DMS114 treated with DMSO at 0.1 percent for 48 hours (cell line): ENCODE data around the gene CROCC2.

Experiments used
- DNase-seq: peaks from one replicate; lab custom pipeline; 2025; ENCODE audit not compliant: unreplicated experiment; lab: John Stamatoyannopoulos, UW

CROCC2 gene

DNA sequence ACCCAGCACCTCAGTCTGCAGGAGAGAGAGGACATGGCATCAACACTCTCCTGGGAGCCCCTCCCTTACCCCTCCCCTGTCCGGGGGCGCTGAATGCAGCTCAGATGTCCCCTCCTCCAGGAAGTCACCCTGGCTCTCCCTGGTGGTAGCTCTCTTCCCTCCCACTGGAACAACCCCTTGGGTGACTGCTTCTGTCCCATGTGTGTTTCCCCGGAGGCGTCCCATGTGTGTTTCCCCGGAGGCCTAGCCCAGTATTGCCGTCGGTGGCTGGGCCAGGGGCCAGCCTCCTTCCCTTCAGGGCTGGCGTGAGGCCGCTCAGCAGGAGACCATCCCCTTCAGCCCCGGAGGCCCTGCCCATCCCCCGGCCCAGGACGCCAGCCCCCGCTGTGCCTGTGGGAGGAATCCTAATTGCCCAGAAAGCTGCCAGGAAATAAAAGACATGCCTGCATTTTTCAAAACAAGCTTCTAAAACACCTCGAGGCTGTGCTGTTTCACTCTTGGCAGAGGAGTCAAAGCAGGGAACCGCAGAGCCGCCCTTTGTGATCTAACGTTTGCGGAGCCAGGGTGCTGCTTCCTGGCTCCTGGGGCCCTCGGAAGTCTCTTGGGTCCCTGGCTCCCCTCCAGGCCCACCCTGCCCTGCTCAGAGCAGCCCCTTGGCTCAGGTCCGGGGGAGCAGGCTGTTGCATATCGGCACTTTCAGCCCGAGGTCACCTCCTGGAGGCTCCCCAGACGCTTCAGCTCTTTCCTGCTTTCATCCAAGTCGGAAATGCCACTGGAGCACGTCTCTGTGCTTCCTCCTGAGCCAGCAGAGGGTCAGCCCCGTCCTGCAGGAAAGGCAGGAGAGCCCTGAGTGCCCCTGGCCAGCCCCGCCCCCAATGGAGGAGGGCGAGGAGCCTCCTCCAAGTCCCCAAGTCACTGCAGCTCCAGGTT is 103.7 kb downstream of the CROCC2 start:
- no peak for DNase-seq

DNA sequence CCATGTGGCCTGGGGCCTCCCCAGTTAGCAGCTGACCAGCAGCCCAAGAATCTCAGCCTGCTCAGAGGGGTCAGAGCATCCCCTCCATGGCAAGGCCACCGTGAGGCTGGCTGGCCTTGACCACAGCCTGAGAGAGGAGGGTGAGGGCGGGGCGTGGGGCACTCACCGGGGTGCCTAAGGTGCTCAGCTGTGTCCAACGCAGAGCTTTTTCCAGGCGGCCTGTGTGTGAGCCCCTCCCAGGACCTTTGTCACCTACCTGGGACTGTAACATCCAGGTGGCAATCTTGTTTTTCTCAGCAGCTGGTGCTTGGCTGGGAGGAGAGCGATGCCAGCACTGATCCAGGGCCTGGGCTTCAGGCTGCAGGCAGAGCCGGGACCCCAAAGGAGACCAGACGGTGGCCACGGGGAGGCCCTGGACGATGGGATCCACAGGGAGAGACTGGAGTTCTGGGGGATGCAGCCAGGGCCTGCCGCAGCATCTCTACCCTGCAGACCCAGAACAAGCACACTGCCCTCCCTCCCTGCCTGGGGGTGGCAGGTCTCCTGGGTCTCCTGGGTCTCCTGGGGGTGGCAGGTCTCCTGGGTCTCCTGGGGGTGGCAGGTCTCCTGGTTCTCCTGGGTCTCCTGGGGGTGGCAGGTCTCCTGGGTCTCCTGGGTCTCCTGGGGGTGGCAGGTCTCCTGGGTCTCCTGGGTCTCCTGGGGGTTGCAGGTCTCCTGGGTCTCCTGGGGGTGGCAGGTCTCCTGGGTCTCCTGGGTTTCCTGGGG is 104.6 kb downstream of the CROCC2 start:
- DNase-seq = no peak

DNA sequence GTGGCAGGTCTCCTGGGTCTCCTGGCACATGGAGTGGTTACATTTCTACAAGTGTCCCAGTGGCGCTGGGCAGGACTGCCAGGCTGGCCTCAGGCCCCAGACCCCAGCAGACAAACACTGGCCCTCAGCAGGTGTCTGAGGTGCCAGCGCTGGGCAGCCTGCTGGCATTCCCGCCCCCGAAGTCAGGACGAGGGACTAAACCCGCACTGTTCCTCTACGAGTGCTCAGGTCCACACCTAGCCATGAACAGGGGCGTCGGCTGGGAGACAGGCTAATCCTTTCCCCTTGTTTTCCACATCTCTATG is 105.1 kb downstream of the CROCC2 start:
- DNase-seq = no peak

GRCh38 chr2:241011751-241012510 is 105.8 kb downstream of the CROCC2 start:
- DNase-seq = no peak

DNA sequence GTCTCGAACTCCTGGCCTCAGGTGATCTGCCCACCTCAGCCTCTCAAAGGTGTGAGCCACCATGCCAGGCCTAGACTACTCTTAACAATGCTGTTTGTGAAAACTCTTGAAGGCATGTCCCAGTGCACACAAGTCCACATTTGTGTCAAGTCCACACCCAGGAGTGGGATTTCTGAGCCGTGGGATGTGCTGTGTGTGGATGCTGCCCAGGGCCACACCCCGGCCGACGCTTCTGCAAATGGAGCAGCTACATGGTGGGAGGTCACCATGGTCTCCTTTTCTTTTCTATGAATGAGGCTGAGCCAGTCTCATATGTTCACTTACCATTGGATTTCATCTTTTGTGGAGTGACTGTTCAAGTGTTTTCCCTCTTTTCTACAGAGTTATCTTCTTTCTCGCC is 108.1 kb downstream of the CROCC2 start:
- no peak for DNase-seq

DNA sequence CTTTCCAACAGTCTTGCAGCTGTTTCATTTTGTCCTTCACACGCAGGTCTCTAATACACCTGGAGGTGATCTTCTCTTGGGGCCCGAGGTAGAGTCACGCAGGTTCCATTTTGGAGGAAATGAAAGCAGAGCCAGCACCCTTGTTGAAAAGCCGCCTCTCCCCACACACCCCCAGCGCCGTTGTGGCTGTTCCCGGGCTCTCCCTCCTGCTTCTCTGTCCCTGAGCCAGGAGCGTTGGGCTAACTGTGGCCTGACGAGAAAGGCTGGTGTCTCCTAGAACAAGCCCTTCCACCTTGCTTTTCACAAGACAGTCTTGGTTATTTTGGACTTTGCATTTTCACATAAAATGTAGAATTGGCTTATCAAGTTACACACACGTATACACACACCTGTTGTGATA is 108.6 kb downstream of the CROCC2 start:
- no peak for DNase-seq

GRCh38 chr2:241015439-241015838 is 109.3 kb downstream of the CROCC2 start:
- no peak for DNase-seq

- no peak for DNase-seq
These were observed 111.2 kb downstream of the CROCC2 start for GRCh38 chr2:241017228-241017940.

DNA sequence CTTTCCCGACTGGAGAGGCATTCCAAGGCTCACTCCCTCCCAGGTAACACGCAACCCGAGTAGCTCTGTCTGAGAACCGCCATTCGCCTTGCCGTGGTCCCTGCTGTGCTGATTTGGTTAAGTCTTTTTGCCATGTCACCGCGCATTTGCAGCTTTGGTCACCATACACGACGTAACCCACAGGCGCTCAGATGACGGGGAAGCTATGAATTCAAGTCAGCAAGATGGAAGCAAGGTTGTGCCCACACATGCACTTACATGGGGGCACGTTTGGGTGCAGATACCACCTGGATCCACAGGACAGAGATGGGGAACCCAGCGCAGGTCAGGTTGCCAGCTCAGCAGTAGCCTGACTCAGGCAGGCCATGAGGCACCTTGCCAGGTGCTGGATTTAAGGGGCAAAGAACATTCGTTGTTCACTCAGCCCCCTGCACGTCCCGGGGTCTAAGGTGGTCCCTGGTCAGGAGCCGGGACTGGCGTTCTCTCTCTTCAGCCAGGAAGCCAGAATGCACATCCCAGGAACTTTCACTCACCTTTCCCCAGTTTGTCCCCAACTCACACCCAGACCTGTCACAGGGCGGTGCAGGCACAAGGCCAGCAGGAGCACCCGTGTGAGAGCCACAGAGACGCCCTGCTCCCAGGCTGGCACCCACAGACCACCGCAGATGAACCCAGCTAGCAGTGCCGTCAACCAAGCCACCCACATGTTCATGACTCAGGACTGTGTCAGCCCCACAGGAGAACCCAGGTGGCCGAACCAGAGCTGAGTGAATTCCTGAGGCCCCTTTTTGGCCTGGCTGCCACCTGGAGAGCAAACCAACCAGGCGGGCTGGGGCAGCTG is 112.1 kb downstream of the CROCC2 start:
- DNase-seq = no peak

- DNase-seq = no peak
These were observed 113.5 kb downstream of the CROCC2 start for GRCh38 chr2:241019441-241020139.

GRCh38 chr2:241020201-241020600 is 114.1 kb downstream of the CROCC2 start:
- no peak for DNase-seq

DNA sequence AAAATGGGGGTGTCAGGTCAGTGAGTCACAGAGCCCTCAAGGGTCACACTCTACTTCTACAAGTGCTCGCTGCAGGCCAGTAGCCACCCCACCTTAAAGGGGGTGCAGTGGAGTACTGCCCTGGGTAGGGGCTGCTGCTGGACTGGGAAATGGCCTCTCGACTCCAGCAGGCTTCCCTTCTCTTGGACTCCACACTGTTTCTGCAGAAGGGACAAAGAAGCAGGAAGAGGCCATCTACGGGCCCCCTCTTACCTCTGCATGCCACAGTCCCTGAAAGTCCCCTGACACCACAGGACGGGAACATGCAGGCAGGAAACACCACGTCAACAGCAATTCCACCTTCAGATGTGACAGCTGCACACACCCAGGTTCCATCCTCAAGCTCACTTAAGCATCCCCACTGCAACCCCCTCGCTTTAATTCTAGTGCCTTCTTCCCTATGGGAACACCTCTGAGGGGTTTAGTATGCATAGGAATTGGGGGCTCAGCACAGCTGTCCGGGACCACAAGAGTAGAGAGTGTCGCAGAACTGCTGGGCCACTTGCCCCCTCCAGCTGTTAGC is 114.6 kb downstream of the CROCC2 start:
- DNase-seq = no peak

- DNase-seq = no peak
These were observed 119.5 kb downstream of the CROCC2 start for GRCh38 chr2:241025639-241026038.

- no peak for DNase-seq
These were observed 123.6 kb downstream of the CROCC2 start for GRCh38 chr2:241029599-241030332.

DNA sequence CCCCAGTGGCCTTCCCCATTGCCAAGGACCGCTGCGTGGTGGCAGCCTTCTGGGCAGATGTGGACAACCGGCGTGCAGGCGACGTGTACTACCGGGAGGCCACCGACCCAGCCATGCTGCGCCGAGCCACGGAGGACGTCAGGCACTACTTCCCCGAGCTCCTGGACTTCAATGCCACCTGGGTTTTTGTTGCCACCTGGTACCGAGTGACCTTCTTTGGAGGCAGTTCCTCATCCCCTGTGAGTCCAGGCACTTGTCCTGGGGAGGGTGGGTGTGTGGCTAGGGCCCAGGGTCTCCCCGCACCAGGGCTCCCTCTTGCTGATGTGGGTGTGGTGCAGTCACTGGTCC is 124.2 kb downstream of the CROCC2 start:
- no peak for DNase-seq

DNA sequence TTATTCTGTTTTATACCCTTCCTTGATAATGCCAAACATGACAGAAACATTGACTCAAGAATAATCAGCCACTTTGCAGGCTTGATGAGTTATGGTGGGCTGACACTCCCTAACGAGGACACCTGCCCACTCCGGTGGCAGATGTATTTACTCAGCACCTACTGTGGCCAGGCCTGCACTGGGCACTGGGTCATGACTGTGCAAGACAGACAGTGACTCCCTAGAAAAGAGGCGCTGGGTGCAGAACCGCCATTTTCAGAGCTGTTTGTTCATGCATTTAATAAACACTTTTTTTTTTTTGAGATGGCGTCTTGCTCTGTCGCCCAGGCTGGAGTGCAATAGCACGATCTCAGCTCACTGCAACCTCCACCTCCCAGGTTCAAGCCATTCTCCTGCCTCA is 124.7 kb downstream of the CROCC2 start:
- DNase-seq = no peak

GRCh38 chr2:241031436-241032165 is 125.5 kb downstream of the CROCC2 start:
- DNase-seq = no peak
